C4-2B (cell line): ENCODE data around the gene HELZ.

ENCODE experiments used
- CTCF ChIP-seq: fragments of 450-650 bp; conservative IDR thresholded peaks from 2 replicates; pipeline ENCODE4 v1.5.1; 2017; ENCODE audit warnings: mild to moderate bottlenecking
- ZFX ChIP-seq: fragments of 450-650 bp; IDR thresholded peaks from 2 replicates; pipeline ENCODE4 v1.6.1; 2017

DNA sequence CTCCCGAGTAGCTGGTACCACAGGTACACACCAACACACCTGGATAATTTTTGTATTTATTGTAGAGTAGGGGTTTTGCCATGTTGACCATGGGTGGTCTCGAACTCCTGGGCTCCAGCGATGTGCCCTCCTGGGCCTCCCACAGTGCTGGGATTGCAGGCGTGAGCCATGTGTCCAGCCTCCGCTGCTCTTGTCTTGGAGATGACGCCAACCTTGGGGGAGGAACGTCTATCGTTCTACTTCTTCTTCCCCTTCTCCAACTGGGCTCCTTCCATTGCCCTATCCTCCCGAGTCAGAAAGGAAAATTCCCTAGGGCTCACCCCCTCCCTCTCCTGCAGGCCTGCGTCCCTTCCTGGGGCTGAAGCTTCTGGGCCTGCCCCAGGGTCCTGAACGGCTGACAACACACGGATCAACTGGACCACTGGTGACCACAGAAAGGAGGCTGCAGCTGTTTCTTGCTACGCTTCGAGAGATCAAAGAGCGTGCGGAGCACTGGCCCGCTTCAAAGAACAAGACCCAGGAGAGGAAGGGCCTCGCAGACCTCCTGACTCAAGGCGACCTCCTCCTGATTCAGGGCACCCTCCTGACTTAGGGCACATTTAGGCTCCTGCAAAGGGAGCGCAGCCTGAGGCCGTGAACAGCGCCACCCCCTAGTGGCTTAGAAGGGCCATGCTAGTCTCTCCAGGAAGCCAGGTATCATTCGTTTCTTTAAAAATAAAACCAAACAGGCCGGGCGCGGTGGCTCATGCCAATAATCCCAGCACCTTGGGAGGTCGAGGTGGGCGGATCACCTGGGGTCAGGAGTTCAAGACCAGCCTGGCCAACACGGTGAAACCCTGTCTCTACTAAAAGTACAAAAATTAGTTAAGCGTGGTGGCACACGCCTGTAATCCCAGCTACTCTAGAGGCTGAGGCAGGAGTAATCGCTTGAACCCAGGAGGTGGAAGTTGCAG lies 48.5 kb upstream of the HELZ start:
- peak; percentile 86 for TF ChIP-seq CTCF
- no peak for TF ChIP-seq ZFX
